Mesodermal cell (in vitro differentiated cells): ENCODE measurements around the gene ALS2.

Experiments used
- H3K27ac ChIP-seq: 2 replicates; pipeline ENCODE4 v1.7.0; 2013; ENCODE audit warnings: mild to moderate bottlenecking, low read depth, low read length, moderate library complexity; ENCODE audit not compliant: severe bottlenecking
- H3K36me3 ChIP-seq: 2 replicates; pipeline ENCODE4 v1.7.1; 2013; ENCODE audit warnings: mild to moderate bottlenecking, low read length, moderate library complexity; ENCODE audit not compliant: control insufficient read depth, insufficient read depth
- H3K4me1 ChIP-seq: one replicate; pipeline ENCODE4 v1.7.1; 2013; ENCODE audit warnings: mild to moderate bottlenecking, low read length; ENCODE audit not compliant: insufficient read depth, control insufficient read depth, poor library complexity, severe bottlenecking
- H3K4me3 ChIP-seq: 2 replicates; pipeline ENCODE4 v1.7.0; 2013; ENCODE audit warnings: low read length, control low read depth, mild to moderate bottlenecking; ENCODE audit not compliant: insufficient read depth, poor library complexity, severe bottlenecking; ENCODE audit errors: extremely low read depth
- H3K9me3 ChIP-seq: 2 replicates; pipeline ENCODE4 v1.7.1; 2013; ENCODE audit warnings: mild to moderate bottlenecking, low read length, moderate library complexity; ENCODE audit not compliant: control insufficient read depth
- WGBS, 2 experiments: methylation state at CpG; one replicate each; pipeline ENCODE4 v1.1.5; 2013; ENCODE audit warnings: missing lambda C conversion rate in 2 of 2; ENCODE audit not compliant: insufficient coverage in 2 of 2; 5-methylcytosine and 5-hydroxymethylcytosine counted together

The ALS2 gene

DNA sequence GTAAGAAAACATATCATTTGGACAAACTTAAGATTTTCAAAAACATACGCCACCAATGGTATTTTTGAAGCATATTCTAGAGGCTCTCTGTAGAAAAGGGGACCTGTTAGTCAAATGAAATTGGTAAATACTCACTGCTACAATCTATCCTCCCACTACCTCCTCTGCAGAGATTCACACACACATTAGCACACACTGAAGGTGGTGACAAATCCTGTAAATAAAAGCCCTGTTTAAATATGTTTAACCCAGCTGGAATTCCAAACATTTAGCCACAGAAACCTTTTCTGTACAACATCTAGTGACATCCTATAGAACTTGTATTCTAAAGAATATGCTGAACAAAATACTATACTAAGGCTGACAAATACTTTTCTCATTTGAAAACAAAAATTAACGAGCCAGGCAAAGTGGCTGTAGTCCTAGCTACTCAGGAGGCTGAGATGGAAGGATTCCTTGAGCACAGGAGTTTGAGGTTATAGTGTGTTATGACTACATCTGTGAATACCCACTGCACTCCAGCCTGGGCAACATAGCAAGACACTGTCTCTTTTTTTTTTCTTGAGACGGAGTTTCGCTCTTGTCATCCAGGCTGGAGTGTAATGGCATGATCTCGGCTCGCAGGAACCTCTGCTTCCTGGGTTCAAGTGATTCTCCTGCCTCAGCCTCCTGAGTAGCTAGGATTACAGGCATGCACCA is 25.9 kb downstream of the ALS2 start:
- Histone ChIP-seq H3K36me3 (peaks cover 54% of the 10 kb centered on the region), H3K4me1 (no peaks in the 10 kb centered on the region), H3K4me3 (no peak overlapping the region), H3K9me3 (no peaks in the 10 kb centered on the region), H3K27ac (no peak overlapping the region)
- 73 to 100% methylated on average over 3 to 4 of the region's 6 CpGs for WGBS, 2 experiments

GRCh38 chr2:201751566-201751965 is 29.2 kb downstream of the ALS2 start:
- H3K27ac ChIP-seq: no peak overlapping the region
- no peak overlapping the region for H3K4me3 ChIP-seq
- H3K36me3 ChIP-seq: peaks cover 53% of the 10 kb centered on the region
- H3K9me3 ChIP-seq: no peaks in the 10 kb centered on the region
- 100% methylated on average over 2 to 3 of the region's 5 CpGs for WGBS, 2 experiments
- no peaks in the 10 kb centered on the region for H3K4me1 ChIP-seq

DNA sequence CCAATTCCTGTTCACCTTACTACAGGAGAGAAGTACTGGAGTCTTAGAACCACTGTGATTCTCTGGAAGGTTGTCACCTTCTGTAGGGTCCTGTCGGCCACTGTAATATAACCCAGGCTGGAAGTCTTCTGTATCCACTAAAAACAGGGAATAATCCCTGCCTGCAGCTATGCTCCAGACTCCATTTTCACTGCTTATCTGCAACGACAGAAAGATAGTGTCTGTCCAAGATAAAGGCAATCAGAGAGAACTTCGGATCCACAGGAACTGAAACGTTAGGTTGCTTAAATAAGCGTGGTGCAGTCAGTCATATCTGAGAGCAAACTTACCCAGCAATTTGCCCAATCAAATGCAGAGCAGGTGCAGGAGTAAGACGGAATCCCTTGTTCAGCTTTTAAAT is 34.2 kb downstream of the ALS2 start:
- Histone ChIP-seq H3K4me3 (no peak overlapping the region), H3K9me3 (no peaks in the 10 kb centered on the region), H3K36me3 (peaks cover 80% of the 10 kb centered on the region), H3K4me1 (no peaks in the 10 kb centered on the region), H3K27ac (no peak overlapping the region)
- WGBS, 2 experiments: 89 to 100% methylated on average over 3 to 4 of the region's 6 CpGs

DNA sequence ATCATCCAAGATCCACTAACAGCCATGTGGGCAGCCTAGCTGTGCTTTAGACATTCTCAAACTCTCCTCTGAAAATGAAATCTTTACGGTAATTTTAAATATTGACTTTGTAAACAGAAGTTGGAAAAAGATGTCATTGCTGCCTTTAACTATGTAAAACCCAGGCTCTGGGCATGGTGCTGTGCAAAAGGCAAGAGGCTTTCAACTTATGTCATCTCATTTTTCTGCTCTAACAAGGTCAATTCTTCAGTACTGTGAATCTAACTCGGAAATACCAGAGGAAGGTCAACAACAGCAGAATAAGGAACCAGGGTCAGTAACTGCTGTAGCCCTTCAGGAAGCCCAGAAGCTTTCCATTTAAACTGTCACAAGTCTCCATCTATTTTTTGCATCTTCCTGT is 45.2 kb downstream of the ALS2 start:
- 96% methylated on average over 2 of the region's 2 CpGs; no CpG with 5 or more reads in 1 of the 2 experiments for WGBS, 2 experiments
- H3K4me1 ChIP-seq: no peaks in the 10 kb centered on the region
- no peak overlapping the region for H3K4me3 ChIP-seq
- H3K9me3 ChIP-seq: peaks cover 9% of the 10 kb centered on the region
- peaks cover 81% of the 10 kb centered on the region for H3K36me3 ChIP-seq
- no peak overlapping the region for H3K27ac ChIP-seq

DNA sequence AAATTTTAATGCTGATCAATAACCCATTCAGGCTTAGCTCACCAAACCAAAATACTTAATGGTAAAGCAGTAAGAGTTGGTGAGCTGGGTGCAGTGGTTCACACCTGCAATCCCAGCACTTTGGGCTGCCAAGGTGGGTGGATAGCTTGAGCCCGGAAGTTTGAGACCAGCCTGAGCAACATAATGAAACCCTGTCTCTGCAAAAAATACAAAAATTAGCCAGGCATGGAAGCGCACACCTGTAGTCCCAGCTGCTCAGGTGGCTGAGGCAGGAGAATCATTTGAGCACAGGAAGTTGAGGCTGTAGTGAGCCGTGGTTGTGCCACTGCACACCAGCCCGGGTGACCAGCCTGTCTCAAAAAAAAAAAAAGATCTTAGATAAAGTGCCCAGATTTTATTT is 46.6 kb downstream of the ALS2 start:
- Histone ChIP-seq H3K36me3 (peaks cover 82% of the 10 kb centered on the region), H3K4me3 (no peak overlapping the region), H3K9me3 (peaks cover 9% of the 10 kb centered on the region), H3K27ac (no peak overlapping the region), H3K4me1 (no peaks in the 10 kb centered on the region)
- 90 to 96% methylated on average over 3 to 4 of the region's 4 CpGs for WGBS, 2 experiments

- no peak overlapping the region for H3K4me3 ChIP-seq
- 80% methylated on average over 1 of the region's 1 CpG; no CpG with 5 or more reads in 1 of the 2 experiments for WGBS, 2 experiments
- peaks cover 9% of the 10 kb centered on the region for H3K9me3 ChIP-seq
- no peak overlapping the region for H3K27ac ChIP-seq
- peaks cover 80% of the 10 kb centered on the region for H3K36me3 ChIP-seq
- no peaks in the 10 kb centered on the region for H3K4me1 ChIP-seq
Observed at GRCh38 chr2:201733544-201733943, 47.2 kb downstream of the ALS2 start.

GRCh38 chr2:201730651-201731285 is 50.0 kb downstream of the ALS2 start:
- Histone ChIP-seq H3K36me3 (peaks cover 87% of the 10 kb centered on the region), H3K9me3 (no peaks in the 10 kb centered on the region), H3K27ac (no peak overlapping the region), H3K4me3 (no peak overlapping the region), H3K4me1 (no peaks in the 10 kb centered on the region)
- WGBS, 2 experiments: 100% methylated on average over 2 of the region's 5 CpGs

GRCh38 chr2:201715459-201715858 is 65.3 kb downstream of the ALS2 start:
- Histone ChIP-seq H3K4me3 (no peak overlapping the region), H3K36me3 (peaks cover 86% of the 10 kb centered on the region), H3K4me1 (no peaks in the 10 kb centered on the region), H3K9me3 (no peaks in the 10 kb centered on the region), H3K27ac (no peak overlapping the region)
- WGBS, 2 experiments: 95 to 100% methylated on average over 3 to 5 of the region's 6 CpGs

- H3K4me1 ChIP-seq: no peaks in the 10 kb centered on the region
- WGBS, 2 experiments: no CpG with 5 or more reads among the region's 1 CpG
- no peaks in the 10 kb centered on the region for H3K9me3 ChIP-seq
- H3K27ac ChIP-seq: no peak overlapping the region
- H3K36me3 ChIP-seq: peaks cover 89% of the 10 kb centered on the region
- no peak overlapping the region for H3K4me3 ChIP-seq
Observed at GRCh38 chr2:201712726-201713125, 68.0 kb downstream of the ALS2 start.

- no peaks in the 10 kb centered on the region for H3K4me1 ChIP-seq
- H3K4me3 ChIP-seq: no peak overlapping the region
- H3K27ac ChIP-seq: no peak overlapping the region
- WGBS, 2 experiments: 100% methylated on average over 1 of the region's 5 CpGs; no CpG with 5 or more reads in 1 of the 2 experiments
- H3K9me3 ChIP-seq: no peaks in the 10 kb centered on the region
- H3K36me3 ChIP-seq: peaks cover 83% of the 10 kb centered on the region
Observed at GRCh38 chr2:201709747-201710146, 71.0 kb downstream of the ALS2 start.

- Histone ChIP-seq H3K27ac (no peak overlapping the region), H3K9me3 (no peaks in the 10 kb centered on the region), H3K4me1 (no peaks in the 10 kb centered on the region), H3K36me3 (peaks cover 83% of the 10 kb centered on the region), H3K4me3 (no peak overlapping the region)
- 88% methylated on average over 2 of the region's 2 CpGs for WGBS, 2 experiments
Observed at GRCh38 chr2:201709049-201709448, 71.7 kb downstream of the ALS2 start.
